ENCODE results near the gene ZDHHC11B. TPM values are rescaled to one million over a fixed set of nuclear protein-coding genes. Genes with fewer than 3 reads are reported as not detected.
"Not testable (repeated sequence)": the region's sequence is repeated elsewhere in the genome, so short reads cannot be mapped to it uniquely, and the experiment has no call there.

ZDHHC11B gene
- total RNA-seq, 1 experiment from 2014 or later: 3.8 TPM

- CTCF ChIA-PET: no interaction called here
- H4K20me1 ChIP-seq (ENCODE audit: insufficient read depth): no peaks in the 10 kb centered on the region
- H3K27ac ChIP-seq (ENCODE audit: low read depth, low read length): no peak overlapping the region
- RAD21 ChIA-PET (ENCODE audit: low non-redundant PET in 1 of 2, low total read pairs in 2 of 2, uncharacterized antibody in 2 of 2, unreplicated experiment in 2 of 2): no interaction called here
- H3K4me3 ChIP-seq (replicated peaks in 1 of 2; ENCODE audit: low read depth in 1 of 2, low read length in 2 of 2): no peak overlapping the region
- no peak overlapping the region for H3K9ac ChIP-seq (ENCODE audit: low read length)
- H3K9me3 ChIP-seq (ENCODE audit: control insufficient read depth in 1 of 2, insufficient read depth in 1 of 2, low read depth in 1 of 2, low read length in 2 of 2): no peaks in the 10 kb centered on the region
- H3K9me2 ChIP-seq (ENCODE audit: insufficient read depth): no peaks in the 10 kb centered on the region; the same call in 1 of the 2 replicates
- no TSS peak for BruUV-seq (replicated peaks)
- intact Hi-C loops (cut with micrococcal nuclease): no loop called here
- DNase-seq (ENCODE audit: low read depth, low spot score) (no peak), ATAC-seq (no peak)
- H3K4me2 ChIP-seq (ENCODE audit: low read length): no peak overlapping the region
- no peaks in the 10 kb centered on the region for H3K79me2 ChIP-seq (ENCODE audit: insufficient read depth, low read length)
- POLR2A ChIA-PET: no interaction called here
- TF ChIP-seq ZBTB33 (IDR thresholded peaks at IDR 0.05; ENCODE audit: extremely low read depth, insufficient replicate concordance, low read length) (no peak), TCF7L2 (IDR thresholded peaks at IDR 0.05; ENCODE audit: borderline replicate concordance, extremely low read depth, insufficient read depth, insufficient read length) (no peak), RAD21 (IDR thresholded peaks at IDR 0.05; ENCODE audit: low read depth) (no peak)
- H2AFZ ChIP-seq (ENCODE audit: low read depth, low read length, poor library complexity, severe bottlenecking): no peak overlapping the region
- H3K27me3 ChIP-seq (ENCODE audit: insufficient read depth, low read length): no peaks in the 10 kb centered on the region
- no peaks in the 10 kb centered on the region for H3K36me3 ChIP-seq (ENCODE audit: control insufficient read depth in 1 of 2, insufficient read depth in 2 of 2, low read length in 2 of 2)
- no peaks in the 10 kb centered on the region for H3K4me1 ChIP-seq (ENCODE audit: control insufficient read depth in 1 of 2, insufficient read depth in 2 of 2, low read length in 2 of 2)
These were observed 16.9 kb upstream of the ZDHHC11B start for GRCh38 chr5:801472-801871.

- intact Hi-C loops (cut with micrococcal nuclease); H4K20me1 ChIP-seq (ENCODE audit: insufficient read depth); CTCF ChIA-PET; DNase-seq (ENCODE audit: low read depth, low spot score); H3K9me3 ChIP-seq (ENCODE audit: control insufficient read depth in 1 of 2, insufficient read depth in 1 of 2, low read depth in 1 of 2, low read length in 2 of 2); H2AFZ ChIP-seq (ENCODE audit: low read depth, low read length, poor library complexity, severe bottlenecking); ATAC-seq; H3K4me3 ChIP-seq (replicated peaks in 1 of 2; ENCODE audit: low read depth in 1 of 2, low read length in 2 of 2); H3K79me2 ChIP-seq (ENCODE audit: insufficient read depth, low read length); H3K4me2 ChIP-seq (ENCODE audit: low read length); H3K4me1 ChIP-seq (ENCODE audit: control insufficient read depth in 1 of 2, insufficient read depth in 2 of 2, low read length in 2 of 2); RAD21 ChIA-PET (ENCODE audit: low non-redundant PET in 1 of 2, low total read pairs in 2 of 2, uncharacterized antibody in 2 of 2, unreplicated experiment in 2 of 2); H3K27me3 ChIP-seq (ENCODE audit: insufficient read depth, low read length); BruUV-seq (replicated peaks); H3K27ac ChIP-seq (ENCODE audit: low read depth, low read length); H3K36me3 ChIP-seq (ENCODE audit: control insufficient read depth in 1 of 2, insufficient read depth in 2 of 2, low read length in 2 of 2); POLR2A ChIA-PET; H3K9me2 ChIP-seq (ENCODE audit: insufficient read depth); H3K9ac ChIP-seq (ENCODE audit: low read length): not testable (repeated sequence)
These were observed 16.5 kb upstream of the ZDHHC11B start for GRCh38 chr5:801055-801454.

- H3K4me2 ChIP-seq (ENCODE audit: low read length); H3K27me3 ChIP-seq (ENCODE audit: insufficient read depth, low read length); H3K27ac ChIP-seq (ENCODE audit: low read depth, low read length); intact Hi-C loops (cut with micrococcal nuclease); ATAC-seq; H3K36me3 ChIP-seq (ENCODE audit: control insufficient read depth in 1 of 2, insufficient read depth in 2 of 2, low read length in 2 of 2); H3K9ac ChIP-seq (ENCODE audit: low read length); H3K9me3 ChIP-seq (ENCODE audit: control insufficient read depth in 1 of 2, insufficient read depth in 1 of 2, low read depth in 1 of 2, low read length in 2 of 2); H4K20me1 ChIP-seq (ENCODE audit: insufficient read depth); H3K4me1 ChIP-seq (ENCODE audit: control insufficient read depth in 1 of 2, insufficient read depth in 2 of 2, low read length in 2 of 2); H3K9me2 ChIP-seq (ENCODE audit: insufficient read depth); H2AFZ ChIP-seq (ENCODE audit: low read depth, low read length, poor library complexity, severe bottlenecking); CTCF ChIA-PET; BruUV-seq (replicated peaks); H3K79me2 ChIP-seq (ENCODE audit: insufficient read depth, low read length); DNase-seq (ENCODE audit: low read depth, low spot score); RAD21 ChIA-PET (ENCODE audit: low non-redundant PET in 1 of 2, low total read pairs in 2 of 2, uncharacterized antibody in 2 of 2, unreplicated experiment in 2 of 2); H3K4me3 ChIP-seq (replicated peaks in 1 of 2; ENCODE audit: low read depth in 1 of 2, low read length in 2 of 2); POLR2A ChIA-PET: not testable (repeated sequence)
These were observed 14.1 kb upstream of the ZDHHC11B start for GRCh38 chr5:798505-799138.

- H3K9me2 ChIP-seq (ENCODE audit: insufficient read depth); H2AFZ ChIP-seq (ENCODE audit: low read depth, low read length, poor library complexity, severe bottlenecking); H3K27me3 ChIP-seq (ENCODE audit: insufficient read depth, low read length); H3K4me2 ChIP-seq (ENCODE audit: low read length); BruUV-seq (replicated peaks); ATAC-seq; H3K9ac ChIP-seq (ENCODE audit: low read length); H3K36me3 ChIP-seq (ENCODE audit: control insufficient read depth in 1 of 2, insufficient read depth in 2 of 2, low read length in 2 of 2); intact Hi-C loops (cut with micrococcal nuclease); DNase-seq (ENCODE audit: low read depth, low spot score); RAD21 ChIA-PET (ENCODE audit: low non-redundant PET in 1 of 2, low total read pairs in 2 of 2, uncharacterized antibody in 2 of 2, unreplicated experiment in 2 of 2); POLR2A ChIA-PET; H3K4me3 ChIP-seq (replicated peaks in 1 of 2; ENCODE audit: low read depth in 1 of 2, low read length in 2 of 2); CTCF ChIA-PET; H3K27ac ChIP-seq (ENCODE audit: low read depth, low read length); H3K9me3 ChIP-seq (ENCODE audit: control insufficient read depth in 1 of 2, insufficient read depth in 1 of 2, low read depth in 1 of 2, low read length in 2 of 2); H3K79me2 ChIP-seq (ENCODE audit: insufficient read depth, low read length); H4K20me1 ChIP-seq (ENCODE audit: insufficient read depth); H3K4me1 ChIP-seq (ENCODE audit: control insufficient read depth in 1 of 2, insufficient read depth in 2 of 2, low read length in 2 of 2): not testable (repeated sequence)
These were observed 13.5 kb upstream of the ZDHHC11B start for GRCh38 chr5:797986-798385.

Measured in HCT116 (cell line).